PC-3 (cell line): ENCODE measurements around the gene CLEC16A.

Experiments used
- EZH2 ChIP-seq: fragments of 300-600 bp; sonication (generic); IDR thresholded peaks from one replicate; pipeline ENCODE4 v1.6.1; 2017; ENCODE audit warnings: antibody characterized with exemption, mild to moderate bottlenecking, low read length; ENCODE audit not compliant: unreplicated experiment
- EZH2phosphoT487 ChIP-seq: fragments of 300-600 bp; sonication (generic); IDR thresholded peaks from 2 replicates; pipeline ENCODE4 v1.6.1; 2018; ENCODE audit warnings: mild to moderate bottlenecking, antibody characterized with exemption, low read length, borderline replicate concordance
- TF ChIP-seq, protein P1 (sequence below): fragments of 300-600 bp; sonication (generic); conservative IDR thresholded peaks from 2 replicates; pipeline ENCODE4 v1.5.1; 2017; ENCODE audit warnings: antibody characterized with exemption, low read depth, mild to moderate bottlenecking, low read length

- TF ChIP-seq, protein P1, sequence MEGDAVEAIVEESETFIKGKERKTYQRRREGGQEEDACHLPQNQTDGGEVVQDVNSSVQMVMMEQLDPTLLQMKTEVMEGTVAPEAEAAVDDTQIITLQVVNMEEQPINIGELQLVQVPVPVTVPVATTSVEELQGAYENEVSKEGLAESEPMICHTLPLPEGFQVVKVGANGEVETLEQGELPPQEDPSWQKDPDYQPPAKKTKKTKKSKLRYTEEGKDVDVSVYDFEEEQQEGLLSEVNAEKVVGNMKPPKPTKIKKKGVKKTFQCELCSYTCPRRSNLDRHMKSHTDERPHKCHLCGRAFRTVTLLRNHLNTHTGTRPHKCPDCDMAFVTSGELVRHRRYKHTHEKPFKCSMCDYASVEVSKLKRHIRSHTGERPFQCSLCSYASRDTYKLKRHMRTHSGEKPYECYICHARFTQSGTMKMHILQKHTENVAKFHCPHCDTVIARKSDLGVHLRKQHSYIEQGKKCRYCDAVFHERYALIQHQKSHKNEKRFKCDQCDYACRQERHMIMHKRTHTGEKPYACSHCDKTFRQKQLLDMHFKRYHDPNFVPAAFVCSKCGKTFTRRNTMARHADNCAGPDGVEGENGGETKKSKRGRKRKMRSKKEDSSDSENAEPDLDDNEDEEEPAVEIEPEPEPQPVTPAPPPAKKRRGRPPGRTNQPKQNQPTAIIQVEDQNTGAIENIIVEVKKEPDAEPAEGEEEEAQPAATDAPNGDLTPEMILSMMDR = no peak
- no peak for TF ChIP-seq EZH2
- TF ChIP-seq EZH2phosphoT487 = no peak
Measured at GRCh38 chr16:11169641-11170040, 225.3 kb downstream of the CLEC16A start.
